H9 (cell line): ENCODE results near the gene ARPIN. TPM values are rescaled to one million over a fixed set of nuclear protein-coding genes. Genes with fewer than 3 reads are reported as not detected.

Source experiments
- DNase-seq: peaks from one replicate; pipeline ENCODE4 v3.0.0-alpha.2; 2017
- H2AFZ ChIP-seq: one replicate; pipeline ENCODE4 v1.6.1; 2013; ENCODE audit warnings: mild to moderate bottlenecking, low read length, control low read depth, moderate library complexity
- H2AK5ac ChIP-seq: 2 replicates; pipeline ENCODE4 v1.6.1; 2013; ENCODE audit warnings: low read length, control low read depth, mixed read lengths; ENCODE audit not compliant: insufficient read length
- H2BK120ac ChIP-seq: one replicate; pipeline ENCODE4 v1.6.1; 2013; ENCODE audit warnings: low read depth, mild to moderate bottlenecking, low read length, control low read depth, inconsistent platforms; ENCODE audit not compliant: poor library complexity, severe bottlenecking
- H2BK12ac ChIP-seq: 2 replicates; pipeline ENCODE4 v1.6.1; 2013; ENCODE audit warnings: low read length, control low read depth, mixed read lengths, low read depth; ENCODE audit not compliant: insufficient read length
- H2BK15ac ChIP-seq: 2 replicates; pipeline ENCODE4 v1.6.1; 2013; ENCODE audit warnings: low read depth, low read length, control low read depth
- H2BK20ac ChIP-seq: one replicate; pipeline ENCODE4 v1.6.1; 2013; ENCODE audit warnings: low read depth, mild to moderate bottlenecking, low read length, control low read depth, inconsistent platforms; ENCODE audit not compliant: poor library complexity, severe bottlenecking
- H2BK5ac ChIP-seq: 2 replicates; pipeline ENCODE4 v1.6.1; 2013; ENCODE audit warnings: low read length, control low read depth, mixed read lengths; ENCODE audit not compliant: insufficient read length
- H3K14ac ChIP-seq: 2 replicates; pipeline ENCODE4 v1.6.1; 2013; ENCODE audit warnings: low read length, control low read depth; ENCODE audit not compliant: insufficient read depth
- H3K18ac ChIP-seq: 2 replicates; pipeline ENCODE4 v1.6.1; 2013; ENCODE audit warnings: low read depth, mild to moderate bottlenecking, mixed read lengths, low read length, control low read depth; ENCODE audit not compliant: insufficient read length
- H3K23ac ChIP-seq: 2 replicates; pipeline ENCODE4 v1.6.1; 2013; ENCODE audit warnings: low read length, control low read depth, mixed read lengths, low read depth; ENCODE audit not compliant: insufficient read length
- H3K23me2 ChIP-seq: 2 replicates; pipeline ENCODE4 v1.6.1; 2013; ENCODE audit warnings: low read depth, mild to moderate bottlenecking, mixed read lengths, low read length, control low read depth; ENCODE audit not compliant: insufficient read length, poor library complexity, severe bottlenecking
- H3K27ac ChIP-seq: 2 replicates; pipeline ENCODE4 v1.5.1; 2013; ENCODE audit warnings: low read length, control low read depth, mixed read lengths, low read depth; ENCODE audit not compliant: insufficient read length
- H3K27me3 ChIP-seq: 2 replicates; pipeline ENCODE4 v1.6.1; 2013; ENCODE audit warnings: low read length, control low read depth, inconsistent platforms; ENCODE audit not compliant: insufficient read depth
- H3K4ac ChIP-seq: 2 replicates; pipeline ENCODE4 v1.6.1; 2013; ENCODE audit warnings: low read depth, mild to moderate bottlenecking, control low read depth, inconsistent platforms, low read length, moderate library complexity
- H3K4me1 ChIP-seq: 2 replicates; pipeline ENCODE4 v1.6.1; 2013; ENCODE audit warnings: low read length, control low read depth, inconsistent platforms; ENCODE audit not compliant: insufficient read depth
- H3K4me2 ChIP-seq: 2 replicates; pipeline ENCODE4 v1.6.1; 2013; ENCODE audit warnings: low read length, control low read depth, mixed read lengths; ENCODE audit not compliant: insufficient read length, insufficient read depth
- H3K56ac ChIP-seq: 2 replicates; pipeline ENCODE4 v1.6.1; 2013; ENCODE audit warnings: low read depth, mild to moderate bottlenecking, mixed read lengths, low read length, control low read depth; ENCODE audit not compliant: insufficient read length
- H3K79me1 ChIP-seq: 2 replicates; pipeline ENCODE4 v1.6.1; 2013; ENCODE audit warnings: low read depth, mild to moderate bottlenecking, moderate library complexity, low read length, control low read depth, inconsistent platforms; ENCODE audit not compliant: insufficient read depth, poor library complexity, severe bottlenecking
- H3K79me2 ChIP-seq: 2 replicates; pipeline ENCODE4 v1.6.1; 2013; ENCODE audit warnings: low read length, control low read depth, inconsistent platforms; ENCODE audit not compliant: insufficient read depth
- H3K9ac ChIP-seq: 2 replicates; pipeline ENCODE4 v1.6.1; 2013; ENCODE audit warnings: low read length, control low read depth, mixed read lengths; ENCODE audit not compliant: insufficient read length; ENCODE audit errors: extremely low read depth
- H3K9me3 ChIP-seq: one replicate; pipeline ENCODE4 v1.6.1; 2013; ENCODE audit warnings: low read depth, low read length, inconsistent platforms; ENCODE audit not compliant: control insufficient read depth
- H3T11ph ChIP-seq: one replicate; pipeline ENCODE4 v1.6.1; 2013; ENCODE audit warnings: mild to moderate bottlenecking, low read length, control low read depth, inconsistent platforms
- H4K20me1 ChIP-seq: one replicate; pipeline ENCODE4 v1.6.1; 2013; ENCODE audit not compliant: control insufficient read depth, insufficient read length, insufficient read depth
- H4K5ac ChIP-seq: 2 replicates; pipeline ENCODE4 v1.6.1; 2013; ENCODE audit warnings: low read depth, mild to moderate bottlenecking, mixed read lengths, low read length, control low read depth; ENCODE audit not compliant: insufficient read length
- H4K8ac ChIP-seq: replicated peaks from 2 replicates; pipeline ENCODE4 v1.6.1; 2013; ENCODE audit warnings: low read length, control low read depth, mixed read lengths, low read depth; ENCODE audit not compliant: insufficient read length
- H4K91ac ChIP-seq: 2 replicates; pipeline ENCODE4 v1.6.1; 2013; ENCODE audit warnings: low read depth, mild to moderate bottlenecking, moderate library complexity, mixed read lengths, low read length, control low read depth; ENCODE audit not compliant: insufficient read length
- H3K27ac Mint-ChIP-seq, 3 experiments: 2 replicates in 2 of 3; 3 replicates in 1 of 3; pipeline ENCODE4 v1.8.0; 2020 to 2021; ENCODE audit warnings: mixed read lengths in 3 of 3, mild to moderate bottlenecking in 1 of 3, moderate library complexity in 1 of 3
- H3K27me3 Mint-ChIP-seq: 2 replicates; pipeline ENCODE4 v1.8.0; 2021; ENCODE audit warnings: low read depth, mild to moderate bottlenecking, moderate library complexity, mixed read lengths
- H3K36me3 Mint-ChIP-seq, 3 experiments: 2 replicates in 2 of 3; 3 replicates in 1 of 3; pipeline ENCODE4 v1.8.0; 2020 to 2021; ENCODE audit warnings: low read depth in 3 of 3, mixed read lengths in 3 of 3; ENCODE audit not compliant: insufficient read depth in 1 of 3
- H3K4me1 Mint-ChIP-seq, 2 experiments: 2 replicates each; pipeline ENCODE4 v1.8.0; 2020; ENCODE audit warnings: mixed read lengths in 2 of 2
- H3K4me3 Mint-ChIP-seq, 2 experiments: 2 replicates in 1 of 2; 3 replicates in 1 of 2; pipeline ENCODE4 v1.8.0; 2020 to 2021; ENCODE audit warnings: mild to moderate bottlenecking in 2 of 2, mixed read lengths in 2 of 2, moderate library complexity in 1 of 2
- H3K9me3 Mint-ChIP-seq, 2 experiments: 2 replicates in 1 of 2; 3 replicates in 1 of 2; pipeline ENCODE4 v1.8.0; 2020; ENCODE audit warnings: mild to moderate bottlenecking in 2 of 2, mixed read lengths in 2 of 2, moderate library complexity in 1 of 2
- CTCF ChIP-seq: fragments of 200-600 bp; sonication (generic); conservative IDR thresholded peaks from 3 replicates; pipeline ENCODE4 v1.8.0; 2021; ENCODE audit warnings: antibody characterized with exemption, mild to moderate bottlenecking
- WGBS: extraction: QIAGEN DNeasy Blood & Tissue Kit; methylation state at CpG from one replicate; pipeline ENCODE4 v1.1.7; 2013; ENCODE audit warnings: missing lambda C conversion rate, low lambda C conversion rate, mixed read lengths; ENCODE audit not compliant: insufficient read length; ENCODE audit errors: extremely low coverage; 5-methylcytosine and 5-hydroxymethylcytosine counted together
- total RNA-seq: library from RNA; stranded (reverse); gene quantifications from 2 replicates; pipeline ENCODE4 v1.2.1, GENCODE V29; 2021

ARPIN gene
- total RNA-seq, 1 experiment from 2014 or later = 6.4 TPM

- TF ChIP-seq CTCF = no peak
- H3K27ac Mint-ChIP-seq = peak within 1 kb of the TSS; percentile 93 to 98 (median 95)
- H4K91ac ChIP-seq = no peak within 1 kb of the TSS
- peak within 1 kb of the TSS; percentile 65 for H3K18ac ChIP-seq
- H3K9ac ChIP-seq = peak within 1 kb of the TSS; percentile 97
- H3K56ac ChIP-seq = no peak within 1 kb of the TSS
- H2BK15ac ChIP-seq = no peak within 1 kb of the TSS
- H2BK5ac ChIP-seq = no peak within 1 kb of the TSS
- H3K4me1 ChIP-seq = no peaks in the 10 kb centered on the region
- H3K9me3 ChIP-seq = no peaks in the 10 kb centered on the region
- WGBS = no CpG with 5 or more reads among the region's 62 CpGs
- no peak within 1 kb of the TSS for H3K4ac ChIP-seq
- H2AK5ac ChIP-seq = no peak within 1 kb of the TSS
- DNase-seq = peak; percentile 93
- H2AFZ ChIP-seq = peak within 1 kb of the TSS; percentile 99
- H3K14ac ChIP-seq = peak within 1 kb of the TSS; percentile 90
- H3K27me3 ChIP-seq = no peaks in the 10 kb centered on the region
- peaks cover 13% of the 10 kb centered on the region for H3K23me2 ChIP-seq
- no peak within 1 kb of the TSS for H3T11ph ChIP-seq
- no peak within 1 kb of the TSS for H2BK120ac ChIP-seq
- H3K4me2 ChIP-seq = peak within 1 kb of the TSS; percentile 98
- no peak within 1 kb of the TSS for H4K8ac ChIP-seq
- peaks cover 0 to 4% (median 2%) of the 10 kb centered on the region in 3 experiments; a peak in 4 of 7 replicates for H3K36me3 Mint-ChIP-seq
- H2BK12ac ChIP-seq = no peak within 1 kb of the TSS
- H3K23ac ChIP-seq = no peak within 1 kb of the TSS
- H3K27me3 Mint-ChIP-seq = no peaks in the 10 kb centered on the region
- no peak within 1 kb of the TSS for H4K5ac ChIP-seq
- H3K79me1 ChIP-seq = peaks cover 6% of the 10 kb centered on the region
- no peak within 1 kb of the TSS for H2BK20ac ChIP-seq
- peak within 1 kb of the TSS; percentile 95 for H3K4me3 Mint-ChIP-seq
- H4K20me1 ChIP-seq = no peaks in the 10 kb centered on the region
- H3K9me3 Mint-ChIP-seq = no peaks in the 10 kb centered on the region
- peaks cover 8 to 10% of the 10 kb centered on the region in 2 experiments for H3K4me1 Mint-ChIP-seq
- H3K27ac ChIP-seq = peak within 1 kb of the TSS; percentile 3
- no peaks in the 10 kb centered on the region; the same call in 1 of the 2 replicates for H3K79me2 ChIP-seq
Measured at GRCh38 chr15:89893696-89894447, 18.9 kb downstream of the ARPIN start, which contains the start of gene AP3S2. AP3S2 (minus strand) TSS chr15:89893994; CDS start chr15:89893949, 45 bp downstream.
